H9 (cell line): Measurements from ENCODE around the gene TMEM163. TPM values are rescaled to one million over a fixed set of nuclear protein-coding genes. Genes with fewer than 3 reads are reported as not detected.

Source experiments
- DNase-seq: peaks from one replicate; pipeline ENCODE4 v3.0.0-alpha.2; 2017
- H2AFZ ChIP-seq: one replicate; pipeline ENCODE4 v1.6.1; 2013; ENCODE audit warnings: mild to moderate bottlenecking, low read length, control low read depth, moderate library complexity
- H2AK5ac ChIP-seq: 2 replicates; pipeline ENCODE4 v1.6.1; 2013; ENCODE audit warnings: low read length, control low read depth, mixed read lengths; ENCODE audit not compliant: insufficient read length
- H2BK120ac ChIP-seq: one replicate; pipeline ENCODE4 v1.6.1; 2013; ENCODE audit warnings: low read depth, mild to moderate bottlenecking, low read length, control low read depth, inconsistent platforms; ENCODE audit not compliant: poor library complexity, severe bottlenecking
- H2BK12ac ChIP-seq: 2 replicates; pipeline ENCODE4 v1.6.1; 2013; ENCODE audit warnings: low read length, control low read depth, mixed read lengths, low read depth; ENCODE audit not compliant: insufficient read length
- H2BK15ac ChIP-seq: 2 replicates; pipeline ENCODE4 v1.6.1; 2013; ENCODE audit warnings: low read depth, low read length, control low read depth
- H2BK20ac ChIP-seq: one replicate; pipeline ENCODE4 v1.6.1; 2013; ENCODE audit warnings: low read depth, mild to moderate bottlenecking, low read length, control low read depth, inconsistent platforms; ENCODE audit not compliant: poor library complexity, severe bottlenecking
- H2BK5ac ChIP-seq: 2 replicates; pipeline ENCODE4 v1.6.1; 2013; ENCODE audit warnings: low read length, control low read depth, mixed read lengths; ENCODE audit not compliant: insufficient read length
- H3K14ac ChIP-seq: 2 replicates; pipeline ENCODE4 v1.6.1; 2013; ENCODE audit warnings: low read length, control low read depth; ENCODE audit not compliant: insufficient read depth
- H3K18ac ChIP-seq: 2 replicates; pipeline ENCODE4 v1.6.1; 2013; ENCODE audit warnings: low read depth, mild to moderate bottlenecking, mixed read lengths, low read length, control low read depth; ENCODE audit not compliant: insufficient read length
- H3K23ac ChIP-seq: 2 replicates; pipeline ENCODE4 v1.6.1; 2013; ENCODE audit warnings: low read length, control low read depth, mixed read lengths, low read depth; ENCODE audit not compliant: insufficient read length
- H3K23me2 ChIP-seq: 2 replicates; pipeline ENCODE4 v1.6.1; 2013; ENCODE audit warnings: low read depth, mild to moderate bottlenecking, mixed read lengths, low read length, control low read depth; ENCODE audit not compliant: insufficient read length, poor library complexity, severe bottlenecking
- H3K27ac ChIP-seq: 2 replicates; pipeline ENCODE4 v1.5.1; 2013; ENCODE audit warnings: low read length, control low read depth, mixed read lengths, low read depth; ENCODE audit not compliant: insufficient read length
- H3K27me3 ChIP-seq: 2 replicates; pipeline ENCODE4 v1.6.1; 2013; ENCODE audit warnings: low read length, control low read depth, inconsistent platforms; ENCODE audit not compliant: insufficient read depth
- H3K4ac ChIP-seq: 2 replicates; pipeline ENCODE4 v1.6.1; 2013; ENCODE audit warnings: low read depth, mild to moderate bottlenecking, control low read depth, inconsistent platforms, low read length, moderate library complexity
- H3K4me1 ChIP-seq: 2 replicates; pipeline ENCODE4 v1.6.1; 2013; ENCODE audit warnings: low read length, control low read depth, inconsistent platforms; ENCODE audit not compliant: insufficient read depth
- H3K4me2 ChIP-seq: 2 replicates; pipeline ENCODE4 v1.6.1; 2013; ENCODE audit warnings: low read length, control low read depth, mixed read lengths; ENCODE audit not compliant: insufficient read length, insufficient read depth
- H3K56ac ChIP-seq: 2 replicates; pipeline ENCODE4 v1.6.1; 2013; ENCODE audit warnings: low read depth, mild to moderate bottlenecking, mixed read lengths, low read length, control low read depth; ENCODE audit not compliant: insufficient read length
- H3K79me1 ChIP-seq: 2 replicates; pipeline ENCODE4 v1.6.1; 2013; ENCODE audit warnings: low read depth, mild to moderate bottlenecking, moderate library complexity, low read length, control low read depth, inconsistent platforms; ENCODE audit not compliant: insufficient read depth, poor library complexity, severe bottlenecking
- H3K79me2 ChIP-seq: 2 replicates; pipeline ENCODE4 v1.6.1; 2013; ENCODE audit warnings: low read length, control low read depth, inconsistent platforms; ENCODE audit not compliant: insufficient read depth
- H3K9ac ChIP-seq: 2 replicates; pipeline ENCODE4 v1.6.1; 2013; ENCODE audit warnings: low read length, control low read depth, mixed read lengths; ENCODE audit not compliant: insufficient read length; ENCODE audit errors: extremely low read depth
- H3K9me3 ChIP-seq: one replicate; pipeline ENCODE4 v1.6.1; 2013; ENCODE audit warnings: low read depth, low read length, inconsistent platforms; ENCODE audit not compliant: control insufficient read depth
- H3T11ph ChIP-seq: one replicate; pipeline ENCODE4 v1.6.1; 2013; ENCODE audit warnings: mild to moderate bottlenecking, low read length, control low read depth, inconsistent platforms
- H4K20me1 ChIP-seq: one replicate; pipeline ENCODE4 v1.6.1; 2013; ENCODE audit not compliant: control insufficient read depth, insufficient read length, insufficient read depth
- H4K5ac ChIP-seq: 2 replicates; pipeline ENCODE4 v1.6.1; 2013; ENCODE audit warnings: low read depth, mild to moderate bottlenecking, mixed read lengths, low read length, control low read depth; ENCODE audit not compliant: insufficient read length
- H4K8ac ChIP-seq: replicated peaks from 2 replicates; pipeline ENCODE4 v1.6.1; 2013; ENCODE audit warnings: low read length, control low read depth, mixed read lengths, low read depth; ENCODE audit not compliant: insufficient read length
- H4K91ac ChIP-seq: 2 replicates; pipeline ENCODE4 v1.6.1; 2013; ENCODE audit warnings: low read depth, mild to moderate bottlenecking, moderate library complexity, mixed read lengths, low read length, control low read depth; ENCODE audit not compliant: insufficient read length
- H3K27ac Mint-ChIP-seq, 3 experiments: 2 replicates in 2 of 3; 3 replicates in 1 of 3; pipeline ENCODE4 v1.8.0; 2020 to 2021; ENCODE audit warnings: mixed read lengths in 3 of 3, mild to moderate bottlenecking in 1 of 3, moderate library complexity in 1 of 3
- H3K27me3 Mint-ChIP-seq: 2 replicates; pipeline ENCODE4 v1.8.0; 2021; ENCODE audit warnings: low read depth, mild to moderate bottlenecking, moderate library complexity, mixed read lengths
- H3K36me3 Mint-ChIP-seq, 3 experiments: 2 replicates in 2 of 3; 3 replicates in 1 of 3; pipeline ENCODE4 v1.8.0; 2020 to 2021; ENCODE audit warnings: low read depth in 3 of 3, mixed read lengths in 3 of 3; ENCODE audit not compliant: insufficient read depth in 1 of 3
- H3K4me1 Mint-ChIP-seq, 2 experiments: 2 replicates each; pipeline ENCODE4 v1.8.0; 2020; ENCODE audit warnings: mixed read lengths in 2 of 2
- H3K4me3 Mint-ChIP-seq, 2 experiments: 2 replicates in 1 of 2; 3 replicates in 1 of 2; pipeline ENCODE4 v1.8.0; 2020 to 2021; ENCODE audit warnings: mild to moderate bottlenecking in 2 of 2, mixed read lengths in 2 of 2, moderate library complexity in 1 of 2
- H3K9me3 Mint-ChIP-seq, 2 experiments: 2 replicates in 1 of 2; 3 replicates in 1 of 2; pipeline ENCODE4 v1.8.0; 2020; ENCODE audit warnings: mild to moderate bottlenecking in 2 of 2, mixed read lengths in 2 of 2, moderate library complexity in 1 of 2
- total RNA-seq: library from RNA; stranded (reverse); gene quantifications from 2 replicates; pipeline ENCODE4 v1.2.1, GENCODE V29; 2021
- TF ChIP-seq, protein P1 (sequence below): fragments of 200-600 bp; sonication (generic); conservative IDR thresholded peaks from 3 replicates; pipeline ENCODE4 v1.8.0; 2021; ENCODE audit warnings: antibody characterized with exemption, mild to moderate bottlenecking

The TMEM163 gene
- total RNA-seq, 1 experiment from 2014 or later, result 0.39 TPM

- H3K4me1 ChIP-seq, result no peaks in the 10 kb centered on the region
- no peak overlapping the region for H3K4me2 ChIP-seq
- no peaks in the 10 kb centered on the region for H3K23me2 ChIP-seq
- H4K5ac ChIP-seq, result no peak overlapping the region
- H2AFZ ChIP-seq, result no peak overlapping the region
- no peaks in the 10 kb centered on the region for H3K27me3 ChIP-seq
- no peak for DNase-seq
- H3T11ph ChIP-seq, result no peak overlapping the region
- no peaks in the 10 kb centered on the region for H3K79me1 ChIP-seq
- no peaks in the 10 kb centered on the region for H3K9me3 ChIP-seq
- Mint-ChIP-seq H3K9me3 (no peaks in the 10 kb centered on the region; a peak in 1 of 5 replicates), H3K27me3 (peaks cover 30% of the 10 kb centered on the region), H3K27ac (no peak overlapping the region), H3K4me1 (0 out of 4 replicates have a peak, but pooled peaks cover 0 to 2% of the 10 kb centered on the region in 2 experiments), H3K4me3 (no peak overlapping the region), H3K36me3 (no peaks in the 10 kb centered on the region)
- H3K23ac ChIP-seq, result no peak overlapping the region
- H3K4ac ChIP-seq, result no peak overlapping the region
- no peaks in the 10 kb centered on the region for H4K20me1 ChIP-seq
- no peak overlapping the region for H2BK12ac ChIP-seq
- H3K18ac ChIP-seq, result no peak overlapping the region
- H2AK5ac ChIP-seq, result no peak overlapping the region
- no peak overlapping the region for H3K9ac ChIP-seq
- no peak overlapping the region for H3K27ac ChIP-seq
- H3K14ac ChIP-seq, result no peak overlapping the region
- no peak overlapping the region for H4K91ac ChIP-seq
- H2BK120ac ChIP-seq, result no peak overlapping the region
- H2BK15ac ChIP-seq, result no peak overlapping the region
- TF ChIP-seq, protein P1, sequence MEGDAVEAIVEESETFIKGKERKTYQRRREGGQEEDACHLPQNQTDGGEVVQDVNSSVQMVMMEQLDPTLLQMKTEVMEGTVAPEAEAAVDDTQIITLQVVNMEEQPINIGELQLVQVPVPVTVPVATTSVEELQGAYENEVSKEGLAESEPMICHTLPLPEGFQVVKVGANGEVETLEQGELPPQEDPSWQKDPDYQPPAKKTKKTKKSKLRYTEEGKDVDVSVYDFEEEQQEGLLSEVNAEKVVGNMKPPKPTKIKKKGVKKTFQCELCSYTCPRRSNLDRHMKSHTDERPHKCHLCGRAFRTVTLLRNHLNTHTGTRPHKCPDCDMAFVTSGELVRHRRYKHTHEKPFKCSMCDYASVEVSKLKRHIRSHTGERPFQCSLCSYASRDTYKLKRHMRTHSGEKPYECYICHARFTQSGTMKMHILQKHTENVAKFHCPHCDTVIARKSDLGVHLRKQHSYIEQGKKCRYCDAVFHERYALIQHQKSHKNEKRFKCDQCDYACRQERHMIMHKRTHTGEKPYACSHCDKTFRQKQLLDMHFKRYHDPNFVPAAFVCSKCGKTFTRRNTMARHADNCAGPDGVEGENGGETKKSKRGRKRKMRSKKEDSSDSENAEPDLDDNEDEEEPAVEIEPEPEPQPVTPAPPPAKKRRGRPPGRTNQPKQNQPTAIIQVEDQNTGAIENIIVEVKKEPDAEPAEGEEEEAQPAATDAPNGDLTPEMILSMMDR, result no peak
- H3K56ac ChIP-seq, result no peak overlapping the region
- no peaks in the 10 kb centered on the region for H3K79me2 ChIP-seq
- no peak overlapping the region for H4K8ac ChIP-seq
- no peak overlapping the region for H2BK20ac ChIP-seq
- no peak overlapping the region for H2BK5ac ChIP-seq
Observed at GRCh38 chr2:134745023-134745422, 26.2 kb upstream of the TMEM163 start.
